ENCODE data around the gene PPP1R7.

- TF ChIP-seq POLR2A (IDR thresholded peaks at IDR 0.05; ENCODE audit: low read depth): no peak
- no peak for TF ChIP-seq CTCF (IDR thresholded peaks at IDR 0.05)
- no peak for TF ChIP-seq POLR2AphosphoS5 (IDR thresholded peaks at IDR 0.05)
Observed at GRCh38 chr2:241130316-241130715, 20.0 kb upstream of the PPP1R7 start.

Data from esophagus muscularis mucosa (tissue), 3 donors.